ENCODE measurements around the gene C18orf54. TPM values are rescaled to one million over a fixed set of nuclear protein-coding genes. Genes with fewer than 3 reads are reported as not detected.

Gene C18orf54
- total and polyA plus RNA-seq, 2 of the 4 experiments (the other 2 are of a cell fraction) = 2.2 to 3.0 TPM

DNA sequence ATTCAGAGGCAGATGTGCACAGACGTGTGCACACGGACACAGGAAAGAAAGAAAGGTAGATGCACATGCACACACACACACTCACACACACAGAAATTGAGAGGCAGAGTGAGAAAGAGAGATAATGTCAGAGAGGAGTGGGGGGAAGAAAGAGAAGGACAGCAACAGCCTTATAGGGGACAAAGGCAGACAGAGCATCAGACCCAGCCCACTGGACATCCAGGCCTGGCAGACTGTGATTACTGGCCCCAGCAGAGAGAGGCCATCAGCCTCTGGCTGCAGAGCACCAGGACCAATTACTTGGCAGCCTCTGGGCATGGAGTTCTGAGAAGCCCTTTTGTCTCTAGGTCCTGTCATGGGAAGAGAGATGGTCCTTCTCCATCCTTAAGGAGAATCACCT lies 66.1 kb downstream of the C18orf54 start:
- in situ Hi-C loops (cut with MboI; ENCODE audit: low sequenced_read_pairs) (no loop called here), dilution Hi-C loops (cut with HindIII; ENCODE audit: low sequenced_read_pairs, unreplicated experiment) (no loop called here), intact Hi-C loops (cut with micrococcal nuclease) (no loop called here)
- Histone ChIP-seq H2BK15ac (ENCODE audit: low read depth, low read length) (no peak overlapping the region), H2BK20ac (ENCODE audit: low read depth, low read length) (no peak overlapping the region), H2BK120ac (ENCODE audit: low read depth, low read length) (no peak overlapping the region), H3K79me1 (ENCODE audit: low read depth in 1 of 2, low read length in 2 of 2) (no peaks in the 10 kb centered on the region), H2AFZ (replicated peaks; ENCODE audit: low read length, poor library complexity) (no peak overlapping the region), H3K18ac (ENCODE audit: low read depth, low read length) (no peak overlapping the region), H3K27ac (ENCODE audit: insufficient read depth, low read length) (no peak overlapping the region), H4K8ac (ENCODE audit: low read depth in 2 of 2, low read length in 2 of 2) (no peak overlapping the region), H3K14ac (replicated peaks; ENCODE audit: low read depth, low read length) (no peak overlapping the region), H3K4me2 (ENCODE audit: low read depth, low read length) (no peak overlapping the region), H3K56ac (ENCODE audit: extremely low read depth, insufficient read depth, low read length) (no peak overlapping the region), H4K5ac (ENCODE audit: low read depth, low read length) (no peak overlapping the region), H2BK5ac (ENCODE audit: low read depth, low read length, poor library complexity, severe bottlenecking) (no peak overlapping the region), H2AK9ac (replicated peaks; ENCODE audit: low read depth, low read length, poor library complexity) (no peak overlapping the region), H3K4ac (ENCODE audit: low read depth, low read length) (no peak overlapping the region), H3K9me1 (ENCODE audit: insufficient read depth, low read length) (no peaks in the 10 kb centered on the region), H3K4me3 (ENCODE audit: insufficient read depth, low read depth, low read length) (no peak overlapping the region), H4K20me1 (ENCODE audit: insufficient read depth, low read length) (no peaks in the 10 kb centered on the region), H3K4me1 (ENCODE audit: control insufficient read depth, insufficient read depth, low read length) (no peaks in the 10 kb centered on the region), H3K23ac (ENCODE audit: low read depth, low read length) (no peak overlapping the region), H2AK5ac (ENCODE audit: low read depth, low read length) (no peak overlapping the region), H3K9me3 (ENCODE audit: control insufficient read depth, insufficient read depth, low read length) (no peaks in the 10 kb centered on the region), H3K36me3 (ENCODE audit: control insufficient read depth, insufficient read depth, low read length) (no peaks in the 10 kb centered on the region), H3K27me3 (ENCODE audit: control insufficient read depth, insufficient read depth, low read length) (peaks cover 4% of the 10 kb centered on the region; the same call in 1 of the 2 replicates), H4K91ac (ENCODE audit: insufficient read depth, low read depth, low read length) (no peak overlapping the region), H3K9ac (ENCODE audit: low read depth, low read length) (no peak overlapping the region)
- no TSS peak for BruUV-seq (replicated peaks)
- ATAC-seq (ENCODE audit: low read depth) = no peak
- CTCF ChIA-PET = no interaction called here
- POLR2A ChIA-PET (ENCODE audit: unreplicated experiment) = no interaction called here
- DNase-seq = no peak
- no CpG with 5 or more reads among the region's 2 CpGs for WGBS, 2 experiments (ENCODE audit: extremely low coverage in 2 of 2, insufficient read length in 1 of 2)
- TF ChIP-seq MAZ (IDR thresholded peaks at IDR 0.05; ENCODE audit: borderline replicate concordance, low read depth, low read length) (no peak), BHLHE40 (IDR thresholded peaks at IDR 0.05; ENCODE audit: low read depth, low read length) (no peak), RCOR1 (IDR thresholded peaks at IDR 0.05; ENCODE audit: insufficient replicate concordance, low read length) (no peak), NFE2L2 (IDR thresholded peaks at IDR 0.05; ENCODE audit: low read depth, low read length) (no peak), RFX5 (IDR thresholded peaks at IDR 0.05; ENCODE audit: low read depth, low read length) (no peak), SMC3 (IDR thresholded peaks at IDR 0.05; ENCODE audit: low read depth, low read length) (no peak), POLR2A (IDR thresholded peaks at IDR 0.05; ENCODE audit: low read depth, low read length) (no peak), FOS (IDR thresholded peaks at IDR 0.05; ENCODE audit: low read depth, low read length) (no peak), RAD21 (IDR thresholded peaks at IDR 0.05; ENCODE audit: low read length) (no peak), MXI1 (IDR thresholded peaks at IDR 0.05; ENCODE audit: borderline replicate concordance, low read depth, low read length) (no peak), MAFK (IDR thresholded peaks at IDR 0.05; ENCODE audit: low read depth, low read length) (no peak), CEBPB (IDR thresholded peaks at IDR 0.05; ENCODE audit: low read depth, low read length) (no peak)
- TF ChIP-seq, protein P1, sequence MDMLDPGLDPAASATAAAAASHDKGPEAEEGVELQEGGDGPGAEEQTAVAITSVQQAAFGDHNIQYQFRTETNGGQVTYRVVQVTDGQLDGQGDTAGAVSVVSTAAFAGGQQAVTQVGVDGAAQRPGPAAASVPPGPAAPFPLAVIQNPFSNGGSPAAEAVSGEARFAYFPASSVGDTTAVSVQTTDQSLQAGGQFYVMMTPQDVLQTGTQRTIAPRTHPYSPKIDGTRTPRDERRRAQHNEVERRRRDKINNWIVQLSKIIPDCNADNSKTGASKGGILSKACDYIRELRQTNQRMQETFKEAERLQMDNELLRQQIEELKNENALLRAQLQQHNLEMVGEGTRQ (IDR thresholded peaks at IDR 0.05; ENCODE audit: low read depth, low read length) = no peak
- TF ChIP-seq, protein P2, sequence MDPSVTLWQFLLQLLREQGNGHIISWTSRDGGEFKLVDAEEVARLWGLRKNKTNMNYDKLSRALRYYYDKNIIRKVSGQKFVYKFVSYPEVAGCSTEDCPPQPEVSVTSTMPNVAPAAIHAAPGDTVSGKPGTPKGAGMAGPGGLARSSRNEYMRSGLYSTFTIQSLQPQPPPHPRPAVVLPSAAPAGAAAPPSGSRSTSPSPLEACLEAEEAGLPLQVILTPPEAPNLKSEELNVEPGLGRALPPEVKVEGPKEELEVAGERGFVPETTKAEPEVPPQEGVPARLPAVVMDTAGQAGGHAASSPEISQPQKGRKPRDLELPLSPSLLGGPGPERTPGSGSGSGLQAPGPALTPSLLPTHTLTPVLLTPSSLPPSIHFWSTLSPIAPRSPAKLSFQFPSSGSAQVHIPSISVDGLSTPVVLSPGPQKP (IDR thresholded peaks at IDR 0.05; ENCODE audit: borderline replicate concordance, low read depth, low read length) = no peak
- TF ChIP-seq, protein P3, sequence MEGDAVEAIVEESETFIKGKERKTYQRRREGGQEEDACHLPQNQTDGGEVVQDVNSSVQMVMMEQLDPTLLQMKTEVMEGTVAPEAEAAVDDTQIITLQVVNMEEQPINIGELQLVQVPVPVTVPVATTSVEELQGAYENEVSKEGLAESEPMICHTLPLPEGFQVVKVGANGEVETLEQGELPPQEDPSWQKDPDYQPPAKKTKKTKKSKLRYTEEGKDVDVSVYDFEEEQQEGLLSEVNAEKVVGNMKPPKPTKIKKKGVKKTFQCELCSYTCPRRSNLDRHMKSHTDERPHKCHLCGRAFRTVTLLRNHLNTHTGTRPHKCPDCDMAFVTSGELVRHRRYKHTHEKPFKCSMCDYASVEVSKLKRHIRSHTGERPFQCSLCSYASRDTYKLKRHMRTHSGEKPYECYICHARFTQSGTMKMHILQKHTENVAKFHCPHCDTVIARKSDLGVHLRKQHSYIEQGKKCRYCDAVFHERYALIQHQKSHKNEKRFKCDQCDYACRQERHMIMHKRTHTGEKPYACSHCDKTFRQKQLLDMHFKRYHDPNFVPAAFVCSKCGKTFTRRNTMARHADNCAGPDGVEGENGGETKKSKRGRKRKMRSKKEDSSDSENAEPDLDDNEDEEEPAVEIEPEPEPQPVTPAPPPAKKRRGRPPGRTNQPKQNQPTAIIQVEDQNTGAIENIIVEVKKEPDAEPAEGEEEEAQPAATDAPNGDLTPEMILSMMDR (conservative IDR thresholded peaks at IDR 0.05; ENCODE audit: low read depth, low read length) = no peak
